Spleen (tissue), 11 donors: ENCODE results near the gene SYNJ1. TPM values are rescaled to one million over a fixed set of nuclear protein-coding genes. Genes with fewer than 3 reads are reported as not detected.
"Not testable (repeated sequence)": the region's sequence is repeated elsewhere in the genome, so short reads cannot be mapped to it uniquely, and the experiment has no call there.

Experiments used
- DNase-seq: peaks from one replicate; pipeline ENCODE4 v3.0.0-alpha.2; 2020
- H3K27ac ChIP-seq, 8 donors: fragments of 200-600 bp; sonication (generic) in 7 of 8; 1 replicate in 4 of 8; 2 replicates in 4 of 8; pipeline versions ENCODE4 v1.5.0 to v1.8.0; 2016 to 2021; ENCODE audit warnings: inconsistent platforms in 4 of 8, mild to moderate bottlenecking in 4 of 8, moderate library complexity in 1 of 8
- H3K27me3 ChIP-seq, 7 donors: fragments of 200-600 bp; sonication (generic) in 6 of 7; replicated peaks in 1 of 7; 1 replicate in 4 of 7; 2 replicates in 3 of 7; pipeline versions ENCODE4 v1.5.0 to v1.8.0; 2016 to 2021; ENCODE audit warnings: inconsistent platforms in 3 of 7, mild to moderate bottlenecking in 1 of 7
- H3K36me3 ChIP-seq, 6 donors: fragments of 200-600 bp; sonication (generic) in 5 of 6; 1 replicate in 4 of 6; 2 replicates in 2 of 6; pipeline versions ENCODE4 v1.5.0 to v1.8.0; 2016 to 2021; ENCODE audit warnings: inconsistent platforms in 2 of 6
- H3K4me1 ChIP-seq, 6 donors: fragments of 200-600 bp; sonication (generic) in 5 of 6; 1 replicate in 3 of 6; 2 replicates in 3 of 6; pipeline versions ENCODE4 v1.5.0 to v1.8.0; 2016 to 2021; ENCODE audit warnings: inconsistent platforms in 3 of 6
- H3K4me3 ChIP-seq, 8 donors: fragments of 200-600 bp; sonication (generic) in 7 of 8; 1 replicate in 4 of 8; 2 replicates in 4 of 8; pipeline versions ENCODE4 v1.5.0 to v1.8.0; 2016 to 2021; ENCODE audit warnings: inconsistent platforms in 4 of 8, mild to moderate bottlenecking in 4 of 8, moderate library complexity in 2 of 8
- H3K9me3 ChIP-seq, 8 donors: fragments of 200-600 bp; sonication (generic) in 7 of 8; 1 replicate in 4 of 8; 2 replicates in 4 of 8; pipeline versions ENCODE4 v1.5.0 to v1.8.0; 2016 to 2021; ENCODE audit warnings: inconsistent platforms in 4 of 8
- CTCF ChIP-seq, 11 experiments: fragments of 200-600 bp in 7 of 11; fragments of 450-650 bp in 4 of 11; sonication (generic) in 4 of 11; IDR thresholded peaks in 8 of 11; conservative IDR thresholded peaks in 3 of 11; 1 replicate in 7 of 11; 2 replicates in 4 of 11; pipeline versions ENCODE4 v1.4.0 to v1.8.0; 2016 to 2021; ENCODE audit warnings: antibody characterized with exemption in 11 of 11, inconsistent platforms in 4 of 11, mild to moderate bottlenecking in 1 of 11
- POLR2A ChIP-seq, 3 donors: fragments of 450-650 bp; IDR thresholded peaks; one replicate each; pipeline ENCODE4 v1.5.1; 2017; ENCODE audit warnings: antibody characterized with exemption in 3 of 3, mild to moderate bottlenecking in 1 of 3
- POLR2AphosphoS5 ChIP-seq, 3 donors: sonication (generic); formaldehyde crosslinking; IDR thresholded peaks; one replicate each; pipeline ENCODE4 v1.5.1; 2017; ENCODE audit warnings: antibody characterized with exemption in 3 of 3
- WGBS, 5 donors: extraction: QIAGEN DNeasy Blood & Tissue Kit in 3 of 5; methylation state at CpG; one replicate each; pipeline versions ENCODE4 v1.1.5 to v1.1.7; 2013 to 2018; 5-methylcytosine and 5-hydroxymethylcytosine counted together
- intact Hi-C: fragments of 100-400 bp; cut with DNase I; formaldehyde crosslinking; loops from one replicate; pipeline ENCODE4 v1.15.0; 2023; ENCODE audit warnings: low total_unique reads
- polyA plus RNA-seq, 3 donors: library from polyadenylated mRNA; stranded (reverse); fragments of 200-250 nt; gene quantifications; one replicate each; pipeline ENCODE4 v1.2.1, GENCODE V29; 2013
- total RNA-seq, 7 donors: library from RNA; depleted of rRNA in 3 of 7; stranded (reverse); fragments of >200 nt in 3 of 7; fragmentation: NEBNext Ultra II Directional in 4 of 7; extraction: Animal tissue kit (Norgen Biotek cat#: 25700) in 4 of 7; gene quantifications; one replicate each; pipeline versions ENCODE4 v1.1.0 to v1.2.1, GENCODE V29; 2016 to 2021
- donor health status: healthy with polysubstance abuse.
- donor health status: DM: no; HTN: no; CAD: no; lungs with moderate emphysema.
- donor health status: DM: no; HTN: no; CAD: no.
- donor health status: Bipolar disorder and iron deficiency.
- donor health status: healthy.
- donor health status: DM: no; HTN: no; CAD: no.
- donor health status: DM: yes; HTN: yes; CAD: no.

Gene SYNJ1
- total and polyA plus RNA-seq, 10 donors: 3.3 to 30.3 (median 18.7) TPM

- intact Hi-C loops: no loop called here
Observed at GRCh38 chr21:32705139-32705538, 22.7 kb downstream of the SYNJ1 start.

GRCh38 chr21:32702702-32703101 lies 25.1 kb downstream of the SYNJ1 start:
- no peak for DNase-seq
- peaks cover 0 to 15% (median 0%) of the 10 kb centered on the region in 7 donors for H3K27me3 ChIP-seq
- intact Hi-C loops: no loop called here
- 35 to 54% (median 38%) methylated on average over 4 of the region's 4 CpGs for WGBS, 5 donors
- H3K27ac ChIP-seq: no peak overlapping the region
- no peak for TF ChIP-seq POLR2AphosphoS5 (IDR thresholded peaks at IDR 0.05)
- no peak for TF ChIP-seq POLR2A (IDR thresholded peaks at IDR 0.05)
- TF ChIP-seq CTCF (IDR thresholded peaks at IDR 0.05 in 8 of 11, conservative IDR thresholded peaks at IDR 0.05 in 3 of 11): no peak
- no peaks in the 10 kb centered on the region for H3K9me3 ChIP-seq
- H3K4me3 ChIP-seq: no peak overlapping the region
- H3K4me1 ChIP-seq: peaks cover 0 to 25% (median 3%) of the 10 kb centered on the region in 6 donors
- H3K36me3 ChIP-seq: peaks cover 0 to 48% (median 7%) of the 10 kb centered on the region in 6 donors

More at GRCh38 chr21:32705139-32705538, 22.7 kb downstream of the SYNJ1 start:
- WGBS, 5 donors: 92 to 100% (median 97%) methylated on average over 1 of the region's 1 CpG
- DNase-seq: no peak
- no peak overlapping the region for H3K4me3 ChIP-seq
- peaks cover 0 to 36% (median 0%) of the 10 kb centered on the region in 7 donors for H3K27me3 ChIP-seq
- TF ChIP-seq CTCF (IDR thresholded peaks at IDR 0.05 in 8 of 11, conservative IDR thresholded peaks at IDR 0.05 in 3 of 11) (no peak), POLR2AphosphoS5 (IDR thresholded peaks at IDR 0.05) (no peak)
- peaks cover 0 to 29% (median 4%) of the 10 kb centered on the region in 6 donors for H3K4me1 ChIP-seq
- H3K9me3 ChIP-seq: no peaks in the 10 kb centered on the region
- H3K36me3 ChIP-seq: peaks cover 0 to 27% (median 0%) of the 10 kb centered on the region in 6 donors
- no peak overlapping the region for H3K27ac ChIP-seq

GRCh38 chr21:32698971-32699693 lies 28.7 kb downstream of the SYNJ1 start:
- Histone ChIP-seq H3K9me3 (no peaks in the 10 kb centered on the region), H3K4me1 (peaks cover 0 to 16% (median 0%) of the 10 kb centered on the region in 6 donors), H3K36me3 (peaks cover 0 to 73% (median 8%) of the 10 kb centered on the region in 6 donors), H3K4me3 (no peak overlapping the region), H3K27ac (no peak overlapping the region), H3K27me3 (peaks cover 0 to 1% (median 0%) of the 10 kb centered on the region in 7 donors)
- 70 to 86% (median 80%) methylated on average over 8 of the region's 8 CpGs for WGBS, 5 donors
- intact Hi-C loops: no loop called here
- TF ChIP-seq POLR2AphosphoS5 (IDR thresholded peaks at IDR 0.05) (no peak), POLR2A (IDR thresholded peaks at IDR 0.05) (no peak), CTCF (IDR thresholded peaks at IDR 0.05 in 8 of 11, conservative IDR thresholded peaks at IDR 0.05 in 3 of 11) (no peak)
- no peak for DNase-seq

- intact Hi-C loops: no loop called here
- Histone ChIP-seq H3K27me3 (no peaks in the 10 kb centered on the region), H3K27ac (no peak overlapping the region), H3K36me3 (peaks cover 0 to 81% (median 8%) of the 10 kb centered on the region in 6 donors), H3K4me1 (peaks cover 0 to 9% (median 0%) of the 10 kb centered on the region in 6 donors), H3K4me3 (no peak overlapping the region), H3K9me3 (no peaks in the 10 kb centered on the region)
- 84 to 94% (median 89%) methylated on average over 2 of the region's 2 CpGs for WGBS, 5 donors
- TF ChIP-seq CTCF (IDR thresholded peaks at IDR 0.05 in 8 of 11, conservative IDR thresholded peaks at IDR 0.05 in 3 of 11): no peak
- no peak for TF ChIP-seq POLR2AphosphoS5 (IDR thresholded peaks at IDR 0.05)
- no peak for TF ChIP-seq POLR2A (IDR thresholded peaks at IDR 0.05)
- DNase-seq: no peak
Observed at GRCh38 chr21:32698286-32698685, 29.5 kb downstream of the SYNJ1 start.

GRCh38 chr21:32695482-32695881 lies 32.3 kb downstream of the SYNJ1 start:
- intact Hi-C loops, H3K27ac ChIP-seq, H3K4me1 ChIP-seq, H3K4me3 ChIP-seq, H3K9me3 ChIP-seq, DNase-seq, H3K27me3 ChIP-seq: not testable (repeated sequence)
- WGBS, 5 donors: 89 to 99% (median 97%) methylated on average over 7 of the region's 7 CpGs
- peaks cover 0 to 95% (median 21%) of the 10 kb centered on the region in 6 donors for H3K36me3 ChIP-seq
